ENCODE data around the gene RPL9.
"Not testable (repeated sequence)": the region's sequence is repeated elsewhere in the genome, so short reads cannot be mapped to it uniquely, and the experiment has no call there.

Gene RPL9

DNA sequence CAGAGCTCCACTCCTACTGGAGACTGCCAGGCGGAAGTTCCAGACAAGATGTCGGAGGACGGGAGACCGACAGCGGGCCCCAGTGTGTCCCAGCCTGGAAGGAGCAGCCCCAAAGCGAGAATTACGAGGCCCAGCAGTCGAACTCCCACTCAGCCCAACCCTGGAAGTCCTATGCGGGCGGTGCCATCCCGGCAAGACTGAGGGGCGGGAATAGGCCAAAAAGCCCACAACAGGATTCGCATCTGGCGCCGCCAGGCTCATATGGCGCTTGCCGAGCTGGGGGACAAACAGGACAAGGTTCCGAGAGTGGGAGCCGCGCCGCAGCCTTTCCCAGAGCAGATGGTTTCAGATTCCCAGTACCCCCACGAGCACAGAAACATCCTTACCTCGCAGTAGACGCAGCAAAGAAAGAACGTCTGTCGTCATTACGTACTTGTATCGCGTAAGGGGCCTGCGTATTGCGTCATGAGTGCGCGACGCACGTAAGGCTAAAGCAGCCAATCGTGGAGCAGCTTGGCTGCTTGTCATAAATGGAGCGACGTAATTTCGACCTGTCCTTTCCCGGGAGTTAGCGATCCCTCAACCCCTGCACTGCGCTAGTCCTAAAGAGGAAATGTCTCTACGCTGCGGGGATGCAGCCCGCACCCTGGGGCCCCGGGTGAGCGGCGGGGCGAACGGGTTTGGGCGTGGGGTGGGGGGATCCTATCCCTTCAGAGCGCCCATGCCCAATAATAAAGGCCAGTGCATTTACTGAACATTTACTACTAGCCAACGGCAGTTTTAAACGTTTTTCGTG, at the start of gene RPL9, which contains the start of gene LIAS:
TSS of gene RPL9 (minus strand) at position 418 of the 796 bp plus-strand sequence. CDS start 483 bp downstream, outside the sequence.
TSS of gene LIAS (plus strand) at position 552 of the 796 bp plus-strand sequence. CDS start at position 614, 62 bp downstream.
- DNase-seq (ENCODE audit: low spot score): peak; percentile 95

DNA sequence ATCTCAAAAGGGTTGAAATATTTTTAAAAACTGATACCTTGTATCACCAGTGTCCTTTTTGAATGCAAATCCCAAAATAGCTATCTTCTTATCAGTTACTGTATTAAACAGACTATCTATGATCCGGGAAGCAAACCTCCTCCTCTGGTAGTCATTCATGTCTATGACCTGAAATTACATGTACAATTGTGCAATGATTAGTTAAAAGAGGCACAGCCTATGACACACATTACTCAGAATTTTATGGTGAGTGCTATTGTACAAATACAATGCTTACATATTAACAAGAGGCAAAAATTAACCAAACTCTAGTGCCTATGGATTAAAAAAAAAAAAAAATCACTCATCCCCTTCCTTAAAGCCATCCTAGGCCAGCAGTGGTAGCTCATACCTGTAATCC, 46.9 kb upstream of the RPL9 start:
- DNase-seq (ENCODE audit: low spot score): no peak

DNA sequence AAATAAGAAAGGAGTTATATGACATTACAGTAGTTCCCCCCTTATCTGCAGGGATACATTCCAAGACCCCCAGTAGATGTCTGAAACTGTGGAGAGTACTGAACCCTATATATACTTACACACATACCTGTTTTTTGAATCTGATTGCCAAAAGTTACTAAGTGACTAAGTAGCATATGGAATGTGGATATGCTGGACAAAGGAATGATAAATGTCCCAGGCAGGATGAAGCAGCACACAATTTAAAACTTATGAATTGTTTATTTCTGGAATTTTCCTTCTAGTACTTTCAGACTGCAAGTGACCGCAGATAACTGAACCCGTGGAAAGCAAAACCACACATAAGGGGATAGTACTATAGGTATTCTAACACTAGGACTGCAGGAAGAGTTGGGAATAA, 45.8 kb upstream of the RPL9 start:
- no peak for DNase-seq (ENCODE audit: low spot score)

GRCh38 chr4:39502664-39503035, 43.9 kb upstream of the RPL9 start:
- not testable (repeated sequence) for DNase-seq (ENCODE audit: low spot score)

DNA sequence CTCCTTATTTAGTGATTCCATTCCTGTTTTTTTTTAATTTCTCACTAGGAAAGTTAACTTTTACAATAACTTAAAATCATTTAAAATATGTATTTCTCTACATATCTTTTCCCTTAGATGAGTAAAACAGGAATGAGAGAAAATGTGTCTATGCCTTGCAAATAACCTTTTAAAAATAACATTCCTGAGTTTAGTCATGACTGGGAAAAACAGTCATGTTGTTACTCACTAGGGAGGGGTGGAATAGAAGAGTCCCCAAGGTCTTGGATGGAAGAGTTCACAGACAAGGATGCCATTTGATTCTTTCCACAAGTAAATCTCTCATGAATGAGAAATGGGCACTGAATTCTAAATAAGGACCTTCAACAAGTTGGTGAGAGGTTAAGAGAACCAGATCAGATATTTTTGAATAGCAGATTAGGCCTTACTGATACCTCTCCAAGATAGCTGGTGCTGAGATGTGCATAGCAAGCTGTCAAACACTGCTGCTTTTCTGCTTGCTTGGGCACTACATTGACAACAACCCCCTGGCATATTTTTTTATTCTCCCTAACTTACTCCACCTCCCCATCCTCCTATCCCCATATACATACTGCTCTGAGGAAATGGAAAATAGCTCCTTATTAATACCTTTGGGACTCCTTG, 43.4 kb upstream of the RPL9 start:
- DNase-seq (ENCODE audit: low spot score): no peak

DNA sequence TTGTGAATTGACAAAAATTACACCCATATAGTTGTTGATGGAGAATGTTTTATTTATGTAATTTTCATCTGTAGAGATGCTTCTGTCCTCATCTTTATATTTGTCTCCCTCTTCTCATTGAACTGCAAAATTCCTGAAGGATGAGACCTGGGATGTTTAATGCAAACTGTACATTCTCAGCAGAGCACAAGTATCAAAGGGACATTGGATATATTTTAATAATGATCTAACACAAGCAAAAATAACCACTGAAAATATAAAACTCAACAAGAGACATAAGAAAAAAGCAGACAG, 40.0 kb upstream of the RPL9 start:
- no peak for DNase-seq (ENCODE audit: low spot score)

DNA sequence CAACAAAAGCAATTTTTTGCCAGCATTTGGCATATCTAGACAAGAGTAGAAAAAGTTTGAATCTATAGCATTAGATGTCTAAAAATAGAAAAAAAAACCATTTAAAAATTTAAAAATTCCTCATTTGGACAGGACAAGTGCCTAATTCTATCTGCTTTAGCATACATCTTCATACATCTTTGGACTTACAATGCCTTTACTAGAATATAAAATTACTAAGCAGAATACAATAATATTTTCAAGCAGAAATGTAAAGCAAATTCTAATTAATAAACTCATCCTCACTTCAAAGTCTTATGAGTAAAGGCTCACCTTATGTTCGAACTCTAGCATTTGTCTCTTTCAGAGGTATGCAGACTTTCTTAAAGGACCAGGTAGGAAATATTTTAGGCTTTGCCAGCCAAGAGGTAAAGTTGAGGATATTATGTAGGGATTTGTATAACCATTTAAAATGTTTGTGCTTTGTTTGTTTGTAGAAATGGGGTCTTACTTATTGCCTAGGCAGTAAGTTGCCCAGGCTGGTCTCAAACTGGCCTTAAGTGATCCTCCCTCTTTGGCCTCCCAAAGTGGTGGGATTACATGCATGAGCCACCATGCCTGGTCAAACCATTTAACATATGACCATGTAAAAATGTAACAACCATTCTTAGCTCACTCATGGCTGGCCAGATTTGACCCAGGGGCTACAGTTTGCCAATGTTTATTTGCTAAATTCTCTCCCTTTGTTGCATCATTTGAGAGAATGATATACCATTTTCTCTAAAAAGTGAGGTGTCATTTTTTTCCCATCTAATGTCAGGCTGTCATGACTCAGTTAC, 39.4 kb upstream of the RPL9 start:
- no peak for DNase-seq (ENCODE audit: low spot score)

DNA sequence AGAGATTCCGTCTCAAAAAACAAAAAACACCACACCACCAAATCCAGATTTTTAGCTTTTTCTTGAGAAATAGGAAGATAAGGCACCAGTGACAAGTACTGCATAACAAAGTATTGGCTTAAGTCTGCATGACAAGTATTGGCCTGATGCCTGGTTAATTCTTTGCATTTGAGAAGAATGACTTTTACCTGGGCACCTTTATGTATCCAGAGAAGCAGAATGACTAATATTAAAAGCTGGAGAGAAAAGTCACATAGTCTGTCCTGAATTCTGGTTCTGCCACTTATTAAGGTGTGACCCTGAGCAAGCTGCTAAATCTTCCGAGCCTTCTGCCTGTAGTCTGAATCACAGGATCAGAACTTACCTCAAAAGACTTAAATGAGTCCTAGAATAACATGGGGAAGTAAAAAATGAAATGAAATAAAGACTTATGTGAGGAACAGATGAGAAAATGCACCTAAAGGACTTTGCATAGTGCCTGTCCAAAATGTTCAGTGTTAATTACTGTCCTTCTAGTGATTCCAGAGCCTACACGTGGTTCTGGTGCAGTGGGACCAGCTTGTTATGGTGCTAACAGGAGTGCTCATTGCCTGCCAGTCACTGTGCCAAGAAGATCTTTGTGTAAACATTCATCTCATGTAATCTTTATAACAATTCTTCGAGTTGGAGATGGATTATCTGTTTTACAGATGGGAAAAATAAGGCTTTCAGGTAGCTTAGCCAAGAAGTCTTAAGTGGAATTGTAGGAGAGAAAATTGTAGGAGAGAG, 36.9 kb upstream of the RPL9 start:
- DNase-seq (ENCODE audit: low spot score): no peak

DNA sequence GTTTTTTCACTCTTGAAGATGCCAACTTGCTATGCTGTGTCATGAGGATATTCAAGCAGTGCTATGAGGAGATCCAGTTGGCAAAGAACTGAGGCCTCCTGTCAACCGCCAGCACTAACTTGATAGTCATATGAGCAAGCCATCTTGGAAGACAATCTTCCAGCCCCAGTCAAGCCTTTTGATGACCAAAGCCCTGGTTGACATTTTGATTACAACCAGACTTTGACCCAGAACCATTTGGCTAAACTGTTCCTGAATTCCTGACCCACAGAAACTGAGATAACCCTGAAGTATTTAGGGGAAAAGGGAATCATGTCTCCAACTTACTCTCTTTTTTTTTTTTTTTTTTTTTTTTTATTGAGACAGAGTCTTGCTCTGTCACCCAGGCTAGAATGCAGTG, 35.6 kb upstream of the RPL9 start:
- no peak for DNase-seq (ENCODE audit: low spot score)

GRCh38 chr4:39490322-39490721, 31.6 kb upstream of the RPL9 start:
- DNase-seq (ENCODE audit: low spot score): no peak

DNA sequence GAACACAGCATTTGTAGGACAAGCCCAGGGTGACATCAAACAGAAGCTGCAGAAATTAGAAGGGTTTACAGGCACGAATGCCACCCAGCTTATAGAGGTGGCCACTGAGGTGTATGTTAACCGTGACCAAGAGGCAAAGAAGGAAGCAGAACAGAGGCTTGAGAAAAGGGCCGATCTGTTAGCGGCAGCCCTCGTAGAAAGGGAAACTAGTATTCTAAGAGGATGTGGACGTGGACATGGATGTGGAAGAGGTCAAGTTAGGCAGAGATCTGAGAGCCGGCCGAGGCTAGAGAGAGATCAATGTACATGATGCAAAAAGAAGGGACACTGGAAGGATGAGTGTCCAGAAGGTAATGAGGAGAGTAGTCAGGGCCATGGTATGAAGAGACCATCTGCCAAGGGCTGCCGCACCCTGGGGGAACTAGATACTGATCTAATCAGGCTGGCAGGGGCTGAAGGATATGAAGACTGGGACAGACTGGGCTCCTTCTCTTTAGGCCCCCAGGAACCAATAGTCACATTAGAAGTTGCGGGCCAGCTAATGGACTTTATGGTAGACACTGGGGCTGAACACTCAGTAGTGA, 27.6 kb upstream of the RPL9 start:
- no peak for DNase-seq (ENCODE audit: low spot score)

- no peak for DNase-seq (ENCODE audit: low spot score)
These were observed 26.0 kb upstream of the RPL9 start for GRCh38 chr4:39484582-39485272.

DNA sequence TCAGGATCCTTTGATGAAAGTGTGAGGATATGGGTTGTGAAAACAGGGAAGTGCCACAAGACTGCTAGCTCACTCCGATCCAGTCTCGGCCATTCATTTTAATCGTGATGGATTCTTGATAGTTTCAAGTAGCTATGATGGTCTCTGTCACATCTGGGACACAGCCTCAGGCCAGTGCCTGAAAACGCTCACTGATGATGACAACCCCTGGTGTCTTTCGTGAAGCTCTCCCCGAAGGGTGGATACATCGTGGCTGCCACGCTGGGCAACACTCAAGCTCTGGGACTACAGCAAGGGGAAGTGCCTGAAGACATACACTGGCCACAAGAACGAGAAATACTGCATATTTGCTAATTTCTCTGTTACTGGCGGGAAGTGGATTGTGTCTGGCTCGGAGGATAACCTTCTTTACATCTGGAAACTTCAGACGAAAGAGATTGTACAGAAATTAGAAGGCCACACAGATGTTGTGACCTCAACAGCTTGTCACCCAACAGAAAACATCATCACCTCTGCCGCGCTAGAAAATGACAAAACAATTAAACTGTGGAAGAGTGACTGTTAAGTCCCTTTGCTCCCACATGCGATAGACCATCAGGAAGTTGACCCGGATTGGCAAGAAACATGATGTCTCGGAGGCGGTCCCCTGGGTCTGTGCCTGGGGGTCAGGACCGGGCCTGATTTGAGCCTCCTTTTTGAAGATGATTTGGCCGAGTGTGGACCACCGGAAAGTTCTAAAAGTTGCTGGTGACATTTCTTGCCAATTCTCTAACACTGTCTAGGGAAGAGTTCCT, 22.4 kb upstream of the RPL9 start:
- DNase-seq (ENCODE audit: low spot score): no peak

DNA sequence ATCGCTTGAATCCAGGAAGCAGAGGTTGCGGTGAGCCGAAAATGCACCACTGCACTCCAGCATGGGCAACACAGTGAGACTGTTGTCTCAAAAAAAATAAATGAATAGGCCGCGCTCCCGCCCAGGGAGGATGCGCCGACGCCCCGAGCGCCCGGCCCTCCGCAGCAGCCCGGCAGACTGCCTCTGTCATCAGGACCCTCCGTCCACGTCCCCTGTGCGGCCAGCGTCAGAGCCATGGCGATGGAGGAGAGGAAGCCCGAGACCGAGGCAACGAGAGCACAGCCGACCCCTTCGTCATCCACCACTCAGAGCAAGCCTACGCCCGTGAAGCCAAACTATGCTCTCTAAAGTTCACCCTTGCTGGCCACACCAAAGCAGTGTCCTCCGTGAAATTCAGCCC, 21.5 kb upstream of the RPL9 start:
- no peak for DNase-seq (ENCODE audit: low spot score)

- no peak for DNase-seq (ENCODE audit: low spot score)
These were observed 17.6 kb upstream of the RPL9 start for GRCh38 chr4:39476187-39476895.

GRCh38 chr4:39472396-39472795, 13.7 kb upstream of the RPL9 start:
- DNase-seq (ENCODE audit: low spot score): no peak

DNA sequence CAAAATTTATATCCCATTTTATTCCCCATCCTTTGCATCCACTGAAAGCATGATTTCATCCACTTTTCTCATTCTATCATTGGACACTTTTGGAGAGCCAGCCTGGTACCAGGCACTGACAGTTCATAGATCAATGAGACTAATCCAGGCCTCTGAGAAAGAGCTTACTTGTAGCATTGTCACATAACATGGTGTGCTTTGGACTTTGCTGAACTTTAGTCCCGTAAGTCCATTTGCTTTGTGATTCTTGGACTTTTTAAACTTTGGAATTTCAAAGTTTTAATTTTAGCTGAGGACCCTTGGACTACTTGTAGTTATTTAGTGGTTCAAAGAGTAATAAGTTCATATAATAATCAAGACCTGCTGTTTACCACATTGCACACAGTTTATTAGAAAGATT, 11.7 kb upstream of the RPL9 start:
- DNase-seq (ENCODE audit: low spot score): no peak

GRCh38 chr4:39469429-39470077, 10.8 kb upstream of the RPL9 start:
- peak; percentile 45 for DNase-seq (ENCODE audit: low spot score)

DNA sequence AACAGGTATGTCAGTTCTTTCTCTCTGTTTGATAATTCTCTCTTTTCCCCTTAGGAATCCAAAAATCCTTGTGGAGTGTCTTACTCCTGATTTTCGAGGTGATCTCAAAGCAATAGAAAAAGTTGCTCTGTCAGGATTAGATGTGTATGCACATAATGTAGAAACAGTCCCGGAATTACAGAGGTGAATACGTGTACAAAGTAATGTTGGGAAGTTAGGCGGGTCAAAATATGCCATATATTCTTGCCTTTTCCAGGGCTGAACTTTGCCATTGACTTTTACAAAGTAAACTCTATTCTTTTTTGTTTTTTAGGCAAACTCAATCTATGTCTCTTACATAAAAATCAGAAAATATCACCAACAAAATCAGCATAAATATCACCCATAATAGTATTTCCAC, 8.7 kb upstream of the RPL9 start:
- DNase-seq (ENCODE audit: low spot score): no peak
